ENCODE measurements around the gene TEKT1.
A peak's percentile ranks its signal among the peaks of the same experiment; 100 is the strongest.
"Not testable (repeated sequence)": the region's sequence is repeated elsewhere in the genome, so short reads cannot be mapped to it uniquely, and the experiment has no call there.

TEKT1 gene

GRCh38 chr17:6831661-6832263 lies at the start of gene TEKT1:
TEKT1 (minus strand) TSS chr17:6831729; CDS start chr17:6830376, 1,353 bp downstream.
- peak; percentile 26 to 49 for DNase-seq (ENCODE audit: low read depth in 2 of 2)

- not testable (repeated sequence) for DNase-seq (ENCODE audit: low read depth in 2 of 2)
Observed at GRCh38 chr17:6879221-6879975, 47.9 kb upstream of the TEKT1 start.

- DNase-seq (ENCODE audit: low read depth in 2 of 2), result not testable (repeated sequence)
Observed at GRCh38 chr17:6875276-6875675, 43.7 kb upstream of the TEKT1 start.

DNA sequence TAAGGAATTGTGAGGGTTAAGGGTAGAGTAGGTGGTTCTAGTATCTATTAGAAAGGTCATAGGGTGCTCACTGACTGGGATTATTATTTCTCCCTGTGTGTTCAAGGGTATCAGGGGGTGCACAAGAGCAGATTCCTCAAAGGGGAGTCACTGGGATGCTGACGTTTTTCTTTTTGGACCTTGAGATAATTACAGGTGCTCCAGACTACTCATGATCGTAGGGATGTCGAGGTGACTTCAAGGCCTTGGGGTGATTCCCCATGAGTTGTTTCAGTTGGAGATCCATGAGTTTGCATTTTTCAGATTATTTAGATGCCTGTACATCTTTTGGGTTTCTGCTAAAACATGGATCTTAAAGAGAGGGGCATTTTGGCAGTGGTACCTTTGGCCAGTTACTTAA lies 41.4 kb upstream of the TEKT1 start:
- DNase-seq (ENCODE audit: low read depth in 2 of 2), result no peak

DNA sequence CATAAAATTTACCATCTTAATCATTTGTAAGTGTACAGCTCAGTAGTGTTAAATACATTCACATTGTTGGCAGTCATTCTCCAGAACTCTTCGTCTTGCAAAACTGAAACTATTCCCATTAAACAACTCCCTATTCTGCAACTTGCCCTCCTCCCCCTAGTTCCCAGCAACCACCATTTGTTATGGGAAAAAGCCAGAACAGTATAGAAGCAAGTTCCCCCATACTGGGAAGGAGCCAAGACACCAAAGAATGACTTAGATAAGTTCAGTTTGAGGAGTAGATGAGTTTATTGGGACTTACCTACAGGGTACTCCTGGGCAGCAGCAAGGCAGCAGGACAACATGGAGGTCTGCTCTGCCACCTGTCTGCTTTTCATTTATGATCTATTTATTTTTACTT lies 39.3 kb upstream of the TEKT1 start:
- DNase-seq (ENCODE audit: low read depth in 2 of 2), result no peak

GRCh38 chr17:6868582-6868981 lies 37.1 kb upstream of the TEKT1 start:
- DNase-seq (ENCODE audit: low read depth in 2 of 2), result no peak

DNA sequence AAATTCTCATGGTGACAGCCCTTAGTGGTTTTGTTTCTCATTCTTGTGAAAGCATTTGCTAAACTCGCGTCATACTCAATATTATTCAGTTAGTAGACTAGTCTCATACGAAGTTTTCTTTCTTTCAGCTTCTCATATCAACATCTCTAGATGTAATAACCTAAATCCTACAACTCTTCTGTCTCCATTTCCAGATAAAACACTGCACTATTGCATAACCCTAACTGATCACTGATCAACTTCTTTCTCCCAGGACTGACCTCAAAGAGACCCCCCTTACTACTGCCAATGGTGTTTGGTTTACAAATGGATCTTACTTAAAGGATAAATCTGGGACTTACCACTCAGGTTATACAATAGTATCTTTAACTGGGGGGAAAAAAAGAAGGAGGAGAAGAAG lies 36.3 kb upstream of the TEKT1 start:
- DNase-seq (ENCODE audit: low read depth in 2 of 2), result no peak

- peak in 1 of 2 donors; percentile 2 for DNase-seq (ENCODE audit: low read depth in 2 of 2)
Observed at GRCh38 chr17:6862825-6863224, 31.3 kb upstream of the TEKT1 start.

- DNase-seq (ENCODE audit: low read depth in 2 of 2), result no peak
Observed at GRCh38 chr17:6862122-6862521, 30.6 kb upstream of the TEKT1 start.

DNA sequence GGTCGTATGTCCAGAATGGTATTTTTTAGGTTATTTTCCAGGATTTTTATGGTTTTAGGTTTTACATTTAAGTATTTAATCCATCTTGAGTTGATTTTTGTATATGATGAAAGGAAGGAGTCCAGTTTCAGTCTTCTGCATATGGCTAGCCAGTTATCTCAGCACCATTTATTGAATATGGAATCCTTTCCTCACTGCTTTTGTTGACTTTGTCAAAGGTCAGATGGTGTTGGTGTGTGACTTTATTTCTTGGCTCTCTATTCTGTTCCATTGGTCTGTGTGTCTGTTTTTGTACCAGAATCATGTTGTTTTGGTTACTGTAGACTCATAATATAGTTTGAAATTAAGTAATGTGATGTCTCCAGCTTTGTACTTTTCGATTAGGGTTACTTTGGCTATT lies 26.4 kb upstream of the TEKT1 start:
- no peak for DNase-seq (ENCODE audit: low read depth in 2 of 2)

GRCh38 chr17:6857336-6857735 lies 25.8 kb upstream of the TEKT1 start:
- DNase-seq (ENCODE audit: low read depth in 2 of 2), result no peak

GRCh38 chr17:6856051-6856450 lies 24.5 kb upstream of the TEKT1 start:
- no peak for DNase-seq (ENCODE audit: low read depth in 2 of 2)

- no peak for DNase-seq (ENCODE audit: low read depth in 2 of 2)
Observed at GRCh38 chr17:6853764-6854442, 22.4 kb upstream of the TEKT1 start.

DNA sequence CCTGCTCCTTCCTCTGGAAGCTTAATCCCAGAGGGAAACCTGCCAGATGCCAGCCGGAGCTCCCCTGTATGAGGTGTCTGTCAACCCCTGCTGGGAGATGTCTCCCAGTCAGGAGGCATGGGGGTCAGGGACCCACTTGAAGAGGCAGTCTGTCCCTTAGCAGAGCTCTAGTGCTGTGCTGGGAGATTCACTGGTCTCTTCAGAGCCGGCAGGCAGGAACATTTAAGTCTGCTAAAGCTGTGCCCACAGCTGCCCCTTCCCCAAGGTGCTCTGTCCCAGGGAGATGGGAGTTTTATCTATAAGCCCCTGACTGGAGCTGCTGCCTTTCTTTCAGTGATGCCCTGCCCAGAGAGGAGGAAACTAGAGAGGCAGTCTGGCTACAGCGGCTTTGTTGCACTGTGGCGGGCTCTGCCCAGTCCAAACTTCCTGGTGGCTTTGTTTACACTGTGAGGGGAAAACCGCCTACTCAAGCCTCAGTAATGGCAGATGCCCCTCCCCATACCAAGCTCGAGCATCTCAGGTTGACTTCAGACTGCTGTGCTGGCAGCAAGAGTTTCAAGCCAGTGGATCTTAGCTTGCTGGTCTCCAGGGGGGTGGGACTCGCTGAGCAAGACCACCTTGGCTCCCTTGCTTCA lies 17.1 kb upstream of the TEKT1 start:
- DNase-seq (ENCODE audit: low read depth in 2 of 2), result not testable (repeated sequence)

DNA sequence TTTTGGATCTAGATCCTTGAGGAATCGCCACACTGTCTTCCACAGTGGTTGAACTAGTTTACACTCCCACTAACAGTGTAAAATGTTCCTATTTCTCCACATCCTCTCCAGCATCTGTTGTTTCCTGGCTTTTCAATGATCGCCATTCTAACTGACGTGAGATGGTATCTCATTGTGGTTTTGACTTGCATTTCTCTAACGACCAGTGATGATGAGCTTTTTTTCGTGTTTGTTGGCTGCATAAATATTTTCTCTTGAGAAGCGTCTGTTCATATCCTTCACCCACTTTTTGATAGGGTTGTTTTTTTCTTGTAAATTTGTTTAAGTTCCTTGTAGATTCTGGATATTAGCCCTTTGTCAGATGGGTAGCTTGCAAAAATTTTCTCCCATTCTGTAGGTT lies 14.6 kb upstream of the TEKT1 start:
- not testable (repeated sequence) for DNase-seq (ENCODE audit: low read depth in 2 of 2)

GRCh38 chr17:6844406-6844805 lies 12.9 kb upstream of the TEKT1 start:
- DNase-seq (ENCODE audit: low read depth in 2 of 2), result not testable (repeated sequence)

DNA sequence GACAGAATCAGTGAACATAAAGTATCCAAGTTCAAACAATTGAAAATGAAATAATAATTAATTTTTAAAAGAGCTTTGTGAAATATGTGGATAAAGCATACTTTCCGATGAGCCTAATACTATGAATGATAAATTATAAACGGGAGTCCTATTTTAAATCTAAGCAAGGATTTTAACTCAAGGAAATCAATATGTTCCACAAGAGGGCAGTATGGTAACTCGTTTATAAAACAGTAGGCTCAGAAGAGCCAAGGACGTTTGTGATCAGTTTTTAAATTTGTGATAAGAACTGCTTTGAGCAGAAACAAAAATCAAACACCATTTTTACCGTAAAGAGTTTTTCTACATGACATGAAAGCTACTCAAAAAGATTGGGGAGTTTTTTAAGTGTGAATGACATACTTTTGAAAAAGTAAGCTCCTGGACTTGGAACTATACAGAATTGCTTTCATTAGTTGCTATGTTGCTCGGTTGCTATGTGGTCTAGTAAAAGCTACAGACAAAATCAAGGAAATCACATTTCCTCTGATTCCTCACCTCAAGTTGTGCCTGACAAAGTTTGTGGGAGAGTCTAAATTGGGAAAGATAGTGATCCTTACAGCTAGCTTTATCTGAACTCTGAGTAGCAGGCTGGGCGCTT lies 11.8 kb upstream of the TEKT1 start:
- DNase-seq (ENCODE audit: low read depth in 2 of 2), result no peak

GRCh38 chr17:6841769-6842168 lies 10.2 kb upstream of the TEKT1 start:
- DNase-seq (ENCODE audit: low read depth in 2 of 2), result not testable (repeated sequence)

- no peak for DNase-seq (ENCODE audit: low read depth in 2 of 2)
Observed at GRCh38 chr17:6830383-6830986, 1.0 kb downstream of the TEKT1 start.

DNA sequence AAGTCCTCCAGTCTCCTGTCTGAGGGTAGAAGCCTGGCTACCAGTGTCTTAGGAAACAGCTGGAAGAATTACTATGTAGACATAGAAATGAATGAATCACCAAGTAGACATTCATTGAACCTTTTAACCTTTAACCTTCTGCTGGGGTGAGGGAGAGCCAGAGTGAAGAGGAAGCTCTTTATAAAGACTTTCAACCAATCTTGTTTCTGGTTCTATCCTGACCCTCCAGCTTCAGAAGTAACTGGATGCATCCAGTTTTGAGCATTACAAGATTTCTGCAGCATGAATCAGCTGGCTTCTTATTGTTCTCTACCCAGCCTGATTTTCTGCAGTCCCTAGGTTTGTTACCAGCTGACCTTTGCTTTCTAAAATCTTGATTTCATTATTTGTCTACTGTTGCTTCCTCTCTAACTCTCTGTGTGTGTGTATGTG lies 8.5 kb downstream of the TEKT1 start:
- no peak for DNase-seq (ENCODE audit: low read depth in 2 of 2)

DNA sequence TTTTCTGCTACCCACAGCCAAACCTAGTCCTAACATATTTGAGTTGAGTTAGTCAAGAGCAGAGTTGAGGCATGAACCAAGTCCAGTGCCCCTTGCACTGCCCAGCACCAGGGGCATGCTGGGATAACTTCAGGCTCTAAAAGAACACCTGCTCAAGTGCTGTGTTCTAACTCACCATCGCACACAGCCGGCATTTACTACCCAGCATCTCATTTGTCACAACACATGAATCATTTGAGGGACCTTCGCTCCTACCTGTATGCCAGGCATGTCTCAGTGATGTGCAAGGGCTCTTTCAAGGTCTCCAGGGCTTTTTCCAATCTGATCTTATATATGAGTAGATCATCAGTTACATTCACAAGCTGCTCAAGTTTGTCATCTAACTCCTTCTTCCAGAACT lies 12.6 kb downstream of the TEKT1 start:
- DNase-seq (ENCODE audit: low read depth in 2 of 2), result no peak
